Measurements from ENCODE around the gene MCM9. TPM values are rescaled to one million over a fixed set of nuclear protein-coding genes. Genes with fewer than 3 reads are reported as not detected.

MCM9 gene
- total RNA-seq, 3 donors from 2014 or later (not counting 1 experiment from before 2014, with no cell fraction given), result 45.2 to 53.4 (median 52.5) TPM

- ATAC-seq (no peak), DNase-seq (no peak)
- H3K36me3 Mint-ChIP-seq, result no peaks in the 10 kb centered on the region
- intact Hi-C loops (cut with micrococcal nuclease), result no loop called here
- H3K4me3 Mint-ChIP-seq, result no peak overlapping the region
- no peaks in the 10 kb centered on the region for H3K36me3 ChIP-seq (ENCODE audit: control insufficient read depth, insufficient read depth, low read length)
- no peak for TF ChIP-seq CTCF (IDR thresholded peaks at IDR 0.05)
- H3K9me3 Mint-ChIP-seq, result peaks cover 0 to 3% of the 10 kb centered on the region in 2 donors
- no peaks in the 10 kb centered on the region for H3K9me3 ChIP-seq (ENCODE audit: control insufficient read depth, insufficient read depth, low read length)
- H3K27ac Mint-ChIP-seq, result no peak overlapping the region
- H3K4me1 ChIP-seq (ENCODE audit: control insufficient read depth, insufficient read depth, low read length), result no peaks in the 10 kb centered on the region
- H3K4me1 Mint-ChIP-seq, result no peaks in the 10 kb centered on the region
- no peak overlapping the region for H3K4me3 ChIP-seq (ENCODE audit: low read length)
- no peaks in the 10 kb centered on the region for H3K27me3 ChIP-seq (ENCODE audit: control insufficient read depth, insufficient read depth, low read length)
- WGBS (ENCODE audit: insufficient coverage), result 93% methylated on average over 2 of the region's 2 CpGs
- no peak overlapping the region for H3K27ac ChIP-seq (ENCODE audit: low read length)
- H3K27me3 Mint-ChIP-seq (ENCODE audit: low read depth in 2 of 2), result peaks cover 0 to 3% of the 10 kb centered on the region in 2 donors
These were observed 17.7 kb upstream of the MCM9 start for GRCh38 chr6:118952683-118953082.

GRCh38 chr6:118945217-118945616, 10.3 kb upstream of the MCM9 start:
- Mint-ChIP-seq H3K36me3 (peaks cover 31% of the 10 kb centered on the region), H3K27ac (no peak overlapping the region), H3K4me1 (no peaks in the 10 kb centered on the region), H3K9me3 (peaks cover 4 to 28% of the 10 kb centered on the region in 2 donors), H3K27me3 (ENCODE audit: low read depth in 2 of 2) (peaks cover 0 to 6% of the 10 kb centered on the region in 2 donors), H3K4me3 (no peak overlapping the region)
- intact Hi-C loops (cut with micrococcal nuclease), result no loop called here
- Histone ChIP-seq H3K4me3 (ENCODE audit: low read length) (no peak overlapping the region), H3K4me1 (ENCODE audit: control insufficient read depth, insufficient read depth, low read length) (no peaks in the 10 kb centered on the region), H3K27ac (ENCODE audit: low read length) (no peak overlapping the region), H3K27me3 (ENCODE audit: control insufficient read depth, insufficient read depth, low read length) (no peaks in the 10 kb centered on the region), H3K36me3 (ENCODE audit: control insufficient read depth, insufficient read depth, low read length) (no peaks in the 10 kb centered on the region), H3K9me3 (ENCODE audit: control insufficient read depth, insufficient read depth, low read length) (peaks cover 8% of the 10 kb centered on the region)
- no peak for TF ChIP-seq CTCF (IDR thresholded peaks at IDR 0.05)
- no peak for DNase-seq
- ATAC-seq, result no peak

- no peaks in the 10 kb centered on the region for H3K27me3 ChIP-seq (ENCODE audit: control insufficient read depth, insufficient read depth, low read length)
- H3K4me3 ChIP-seq (ENCODE audit: low read length), result no peak overlapping the region
- Mint-ChIP-seq H3K4me3 (no peak overlapping the region), H3K9me3 (peaks cover 4 to 19% of the 10 kb centered on the region in 2 donors), H3K27me3 (ENCODE audit: low read depth in 2 of 2) (no peaks in the 10 kb centered on the region), H3K36me3 (peaks cover 30% of the 10 kb centered on the region), H3K4me1 (peaks cover 8% of the 10 kb centered on the region in 2 donors), H3K27ac (no peak overlapping the region)
- H3K4me1 ChIP-seq (ENCODE audit: control insufficient read depth, insufficient read depth, low read length), result no peaks in the 10 kb centered on the region
- WGBS (ENCODE audit: insufficient coverage), result 88% methylated on average over 2 of the region's 2 CpGs
- no peak for ATAC-seq
- peaks cover 4% of the 10 kb centered on the region for H3K9me3 ChIP-seq (ENCODE audit: control insufficient read depth, insufficient read depth, low read length)
- no peaks in the 10 kb centered on the region for H3K36me3 ChIP-seq (ENCODE audit: control insufficient read depth, insufficient read depth, low read length)
- H3K27ac ChIP-seq (ENCODE audit: low read length), result no peak overlapping the region
- intact Hi-C loops (cut with micrococcal nuclease), result no loop called here
- DNase-seq, result no peak
- TF ChIP-seq CTCF (IDR thresholded peaks at IDR 0.05), result no peak
These were observed 5.8 kb upstream of the MCM9 start for GRCh38 chr6:118940770-118941169.

GRCh38 chr6:118939683-118940082, 4.7 kb upstream of the MCM9 start:
- H3K4me3 ChIP-seq (ENCODE audit: low read length), result no peak overlapping the region
- Mint-ChIP-seq H3K36me3 (peaks cover 20% of the 10 kb centered on the region), H3K9me3 (peaks cover 2 to 11% of the 10 kb centered on the region in 2 donors), H3K4me3 (no peak overlapping the region), H3K27me3 (ENCODE audit: low read depth in 2 of 2) (no peaks in the 10 kb centered on the region), H3K4me1 (peaks cover 17 to 19% of the 10 kb centered on the region in 2 donors), H3K27ac (no peak overlapping the region)
- ATAC-seq, result no peak
- no peaks in the 10 kb centered on the region for H3K27me3 ChIP-seq (ENCODE audit: control insufficient read depth, insufficient read depth, low read length)
- H3K27ac ChIP-seq (ENCODE audit: low read length), result no peak overlapping the region
- intact Hi-C loops (cut with micrococcal nuclease), result no loop called here
- TF ChIP-seq CTCF (IDR thresholded peaks at IDR 0.05), result no peak
- WGBS (ENCODE audit: insufficient coverage), result 95% methylated on average over 1 of the region's 1 CpG
- no peaks in the 10 kb centered on the region for H3K36me3 ChIP-seq (ENCODE audit: control insufficient read depth, insufficient read depth, low read length)
- H3K9me3 ChIP-seq (ENCODE audit: control insufficient read depth, insufficient read depth, low read length), result peaks cover under 1% of the 10 kb centered on the region
- DNase-seq, result no peak
- no peaks in the 10 kb centered on the region for H3K4me1 ChIP-seq (ENCODE audit: control insufficient read depth, insufficient read depth, low read length)

Data from natural killer cell (primary cell).